WTC11 (cell line): ENCODE results near the gene GSC.

ENCODE experiments used
- CTCF ChIP-seq: fragments of 200-600 bp; IDR thresholded peaks from 2 replicates; pipeline ENCODE4 v1.8.0; 2022; ENCODE audit warnings: antibody characterized with exemption
- FOXP4 ChIP-seq: sonication (generic); formaldehyde crosslinking; IDR thresholded peaks from 2 replicates; pipeline ENCODE4 v1.8.0; 2022; ENCODE audit warnings: mild to moderate bottlenecking, missing genetic modification reagents
- JUN ChIP-seq: sonication (generic); formaldehyde crosslinking; IDR thresholded peaks from 2 replicates; pipeline ENCODE4 v1.8.0; 2023; ENCODE audit warnings: mild to moderate bottlenecking, missing genetic modification reagents
- MAX ChIP-seq: sonication (generic); formaldehyde crosslinking; IDR thresholded peaks from 2 replicates; pipeline ENCODE4 v1.8.0; 2022; ENCODE audit warnings: mild to moderate bottlenecking, missing genetic modification reagents
- NFYB ChIP-seq: sonication (generic); formaldehyde crosslinking; conservative IDR thresholded peaks from 2 replicates; pipeline ENCODE4 v1.8.0; 2022; ENCODE audit warnings: low read depth, missing genetic modification reagents
- PREB ChIP-seq: sonication (generic); formaldehyde crosslinking; IDR thresholded peaks from 2 replicates; pipeline ENCODE4 v1.8.1; 2022; ENCODE audit warnings: mild to moderate bottlenecking, missing genetic modification reagents, moderate library complexity, borderline replicate concordance
- PRRX2 ChIP-seq: fragments of 250-450 bp; sonication (Bioruptor Pico); IDR thresholded peaks from 2 replicates; pipeline ENCODE4 v1.8.0; 2021; ENCODE audit warnings: mild to moderate bottlenecking
- RORB ChIP-seq: fragments of 250-450 bp; sonication (Bioruptor Pico); IDR thresholded peaks from 2 replicates; pipeline ENCODE4 v1.9.0; 2021; ENCODE audit warnings: mild to moderate bottlenecking
- TP53 ChIP-seq: sonication (generic); formaldehyde crosslinking; IDR thresholded peaks from 2 replicates; pipeline ENCODE4 v1.8.1; 2023; ENCODE audit warnings: mild to moderate bottlenecking, missing genetic modification reagents
- ZNF232 ChIP-seq: sonication (generic); formaldehyde crosslinking; IDR thresholded peaks from 2 replicates; pipeline ENCODE4 v1.8.0; 2022; ENCODE audit warnings: mild to moderate bottlenecking, missing genetic modification reagents
- ZNF423 ChIP-seq: fragments of 250-450 bp; sonication (Bioruptor Pico); IDR thresholded peaks from 2 replicates; pipeline ENCODE4 v2.1.2; 2022; ENCODE audit warnings: mild to moderate bottlenecking, moderate library complexity
- TF ChIP-seq, protein P1 (sequence below): sonication (generic); formaldehyde crosslinking; IDR thresholded peaks from 2 replicates; pipeline ENCODE4 v1.8.1; 2023; ENCODE audit warnings: mild to moderate bottlenecking, missing genetic modification reagents, moderate library complexity

- TF ChIP-seq CTCF, result no peak
- no peak for TF ChIP-seq JUN (CRISPR knock-in tag)
- no peak for TF ChIP-seq RORB (CRISPR knock-in tag)
- no peak for TF ChIP-seq TP53 (CRISPR knock-in tag)
- TF ChIP-seq PREB (CRISPR knock-in tag), result no peak
- TF ChIP-seq NFYB (CRISPR knock-in tag), result no peak
- TF ChIP-seq FOXP4, result no peak
- no peak for TF ChIP-seq ZNF232
- TF ChIP-seq PRRX2, result no peak
- TF ChIP-seq ZNF423 (CRISPR knock-in tag), result no peak
- TF ChIP-seq, protein P1, sequence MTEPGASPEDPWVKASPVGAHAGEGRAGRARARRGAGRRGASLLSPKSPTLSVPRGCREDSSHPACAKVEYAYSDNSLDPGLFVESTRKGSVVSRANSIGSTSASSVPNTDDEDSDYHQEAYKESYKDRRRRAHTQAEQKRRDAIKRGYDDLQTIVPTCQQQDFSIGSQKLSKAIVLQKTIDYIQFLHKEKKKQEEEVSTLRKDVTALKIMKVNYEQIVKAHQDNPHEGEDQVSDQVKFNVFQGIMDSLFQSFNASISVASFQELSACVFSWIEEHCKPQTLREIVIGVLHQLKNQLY (CRISPR knock-in tag), result no peak
- no peak for TF ChIP-seq MAX
These were observed 18.0 kb downstream of the GSC start for GRCh38 chr14:94751956-94752355.
